ENCODE results near the gene EXPH5.

Gene EXPH5

GRCh38 chr11:108580043-108580442 lies 13.5 kb downstream of the EXPH5 start:
- Histone ChIP-seq H3K9me3 (ENCODE audit: low read length) (no peaks in the 10 kb centered on the region), H3K4me1 (ENCODE audit: insufficient read depth, low read length) (no peaks in the 10 kb centered on the region), H3K27ac (ENCODE audit: low read depth, low read length) (no peak overlapping the region), H3K36me3 (ENCODE audit: insufficient read depth, low read length) (no peaks in the 10 kb centered on the region), H3K4me3 (ENCODE audit: low read depth in 1 of 2, low read length in 2 of 2) (no peak overlapping the region), H3K27me3 (ENCODE audit: control insufficient read depth in 1 of 2, insufficient read depth in 2 of 2, low read length in 2 of 2) (no peaks in the 10 kb centered on the region), H3K9ac (ENCODE audit: low read length) (no peak overlapping the region)

- Histone ChIP-seq H3K9ac (ENCODE audit: low read length) (no peak overlapping the region), H3K9me3 (ENCODE audit: low read length) (no peaks in the 10 kb centered on the region), H3K4me1 (ENCODE audit: insufficient read depth, low read length) (no peaks in the 10 kb centered on the region), H3K27ac (ENCODE audit: low read depth, low read length) (no peak overlapping the region), H3K27me3 (ENCODE audit: control insufficient read depth in 1 of 2, insufficient read depth in 2 of 2, low read length in 2 of 2) (no peaks in the 10 kb centered on the region), H3K36me3 (ENCODE audit: insufficient read depth, low read length) (no peaks in the 10 kb centered on the region), H3K4me3 (ENCODE audit: low read depth in 1 of 2, low read length in 2 of 2) (no peak overlapping the region)
These were observed 17.0 kb downstream of the EXPH5 start for GRCh38 chr11:108576523-108576922.

GRCh38 chr11:108574675-108575074 lies 18.9 kb downstream of the EXPH5 start:
- Histone ChIP-seq H3K27ac (ENCODE audit: low read depth, low read length) (no peak overlapping the region), H3K36me3 (ENCODE audit: insufficient read depth, low read length) (no peaks in the 10 kb centered on the region), H3K4me1 (ENCODE audit: insufficient read depth, low read length) (no peaks in the 10 kb centered on the region), H3K9ac (ENCODE audit: low read length) (no peak overlapping the region), H3K9me3 (ENCODE audit: low read length) (no peaks in the 10 kb centered on the region), H3K4me3 (ENCODE audit: low read depth in 1 of 2, low read length in 2 of 2) (no peak overlapping the region), H3K27me3 (ENCODE audit: control insufficient read depth in 1 of 2, insufficient read depth in 2 of 2, low read length in 2 of 2) (no peaks in the 10 kb centered on the region)

DNA sequence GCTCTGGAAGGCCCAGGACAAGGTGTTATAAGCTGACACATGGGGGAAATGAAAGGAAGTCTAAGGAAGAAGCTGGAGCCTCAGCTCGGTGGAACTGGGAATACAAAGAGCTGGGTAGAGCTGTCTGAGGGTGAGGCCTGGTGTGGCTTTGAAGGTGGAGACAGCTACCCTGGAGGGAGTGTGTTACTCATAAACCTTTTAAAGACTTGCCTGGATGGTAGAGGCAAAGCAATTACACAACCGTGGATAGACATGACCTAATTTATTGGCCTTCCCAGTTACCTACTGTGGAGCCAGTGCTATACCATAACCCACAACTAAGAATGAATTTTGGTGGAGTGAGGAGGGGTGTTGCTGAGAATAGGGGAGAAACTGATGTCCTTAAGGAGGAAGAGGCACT lies 22.6 kb downstream of the EXPH5 start:
- no peak overlapping the region for H3K27ac ChIP-seq (ENCODE audit: low read depth, low read length)
- H3K4me3 ChIP-seq (ENCODE audit: low read depth in 1 of 2, low read length in 2 of 2) = no peak overlapping the region
- no peaks in the 10 kb centered on the region for H3K9me3 ChIP-seq (ENCODE audit: low read length)

DNA sequence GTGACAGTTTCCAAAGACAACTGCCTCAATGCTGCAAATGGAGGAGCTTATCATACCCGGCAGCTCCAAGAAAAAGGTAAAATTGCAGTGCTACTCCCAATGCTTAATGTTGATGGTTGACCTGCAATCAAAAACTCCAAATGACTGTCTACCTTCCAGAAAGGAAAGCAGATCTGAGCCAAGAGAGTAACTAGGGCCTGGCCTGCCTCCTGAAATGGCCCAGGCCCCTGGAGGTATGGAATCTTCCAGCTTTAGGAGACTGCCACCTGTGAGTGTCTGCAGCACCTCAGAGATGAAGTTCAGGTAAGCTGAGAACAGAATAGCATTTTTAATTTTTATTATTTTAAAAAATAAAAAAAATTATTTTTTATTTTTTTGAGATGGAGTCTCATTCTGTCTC lies 23.7 kb downstream of the EXPH5 start:
- Histone ChIP-seq H3K4me3 (ENCODE audit: low read depth in 1 of 2, low read length in 2 of 2) (no peak overlapping the region), H3K4me1 (ENCODE audit: insufficient read depth, low read length) (no peaks in the 10 kb centered on the region), H3K27me3 (ENCODE audit: control insufficient read depth in 1 of 2, insufficient read depth in 2 of 2, low read length in 2 of 2) (no peaks in the 10 kb centered on the region), H3K36me3 (ENCODE audit: insufficient read depth, low read length) (no peaks in the 10 kb centered on the region), H3K9me3 (ENCODE audit: low read length) (no peaks in the 10 kb centered on the region), H3K27ac (ENCODE audit: low read depth, low read length) (no peak overlapping the region), H3K9ac (ENCODE audit: low read length) (no peak overlapping the region)

More for the DNA sequence above, 22.6 kb downstream of the EXPH5 start:
- no peaks in the 10 kb centered on the region for H3K36me3 ChIP-seq (ENCODE audit: insufficient read depth, low read length)
- no peaks in the 10 kb centered on the region for H3K4me1 ChIP-seq (ENCODE audit: insufficient read depth, low read length)
- no peak overlapping the region for H3K9ac ChIP-seq (ENCODE audit: low read length)
- H3K27me3 ChIP-seq (ENCODE audit: control insufficient read depth in 1 of 2, insufficient read depth in 2 of 2, low read length in 2 of 2) = no peaks in the 10 kb centered on the region

DNA sequence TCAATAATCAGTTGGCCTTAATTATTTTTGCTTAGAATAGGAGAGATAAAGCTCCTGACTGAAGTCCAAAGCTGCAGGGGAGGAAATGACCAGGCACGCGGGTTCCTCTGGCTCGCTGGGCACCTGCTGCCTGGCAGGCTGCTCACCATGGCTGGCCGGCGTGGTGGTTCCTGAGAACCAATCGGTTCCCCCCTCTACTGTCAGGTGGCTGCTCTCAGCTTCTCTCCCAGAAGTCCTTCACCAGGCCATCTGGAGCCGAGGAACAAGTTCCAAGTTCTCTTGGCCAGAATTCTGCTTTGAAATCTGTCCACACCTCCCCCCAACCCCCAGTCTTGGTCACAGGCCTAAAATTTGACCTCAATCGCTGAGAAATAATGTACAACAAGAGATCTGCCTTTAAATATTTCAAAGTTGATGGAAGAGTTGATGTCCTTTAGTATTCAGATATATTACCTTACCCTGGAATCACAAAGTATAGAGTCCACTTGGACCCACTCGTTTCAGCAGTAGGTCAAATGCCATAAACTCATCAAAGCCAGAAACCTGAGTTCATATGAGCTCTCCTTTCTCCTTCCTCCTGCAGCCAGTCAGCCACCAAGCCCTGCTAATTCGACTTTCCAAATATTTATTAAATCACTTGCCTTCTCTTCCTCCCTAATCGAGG lies 25.2 kb downstream of the EXPH5 start:
- H3K27ac ChIP-seq (ENCODE audit: low read depth, low read length) = no peak overlapping the region
- H3K4me3 ChIP-seq (ENCODE audit: low read depth in 1 of 2, low read length in 2 of 2) = no peak overlapping the region
- no peaks in the 10 kb centered on the region for H3K4me1 ChIP-seq (ENCODE audit: insufficient read depth, low read length)
- no peaks in the 10 kb centered on the region for H3K36me3 ChIP-seq (ENCODE audit: insufficient read depth, low read length)
- H3K9ac ChIP-seq (ENCODE audit: low read length) = no peak overlapping the region
- no peaks in the 10 kb centered on the region for H3K27me3 ChIP-seq (ENCODE audit: control insufficient read depth in 1 of 2, insufficient read depth in 2 of 2, low read length in 2 of 2)
- H3K9me3 ChIP-seq (ENCODE audit: low read length) = no peaks in the 10 kb centered on the region

- H3K9ac ChIP-seq (ENCODE audit: low read length) = no peak overlapping the region
- H3K36me3 ChIP-seq (ENCODE audit: insufficient read depth, low read length) = no peaks in the 10 kb centered on the region
- H3K27me3 ChIP-seq (ENCODE audit: control insufficient read depth in 1 of 2, insufficient read depth in 2 of 2, low read length in 2 of 2) = no peaks in the 10 kb centered on the region
- no peaks in the 10 kb centered on the region for H3K4me1 ChIP-seq (ENCODE audit: insufficient read depth, low read length)
- H3K9me3 ChIP-seq (ENCODE audit: low read length) = no peaks in the 10 kb centered on the region
- H3K27ac ChIP-seq (ENCODE audit: low read depth, low read length) = no peak overlapping the region
- no peak overlapping the region for H3K4me3 ChIP-seq (ENCODE audit: low read depth in 1 of 2, low read length in 2 of 2)
These were observed 27.9 kb downstream of the EXPH5 start for GRCh38 chr11:108565653-108566052.

GRCh38 chr11:108562746-108563581 lies 30.6 kb downstream of the EXPH5 start:
- H3K4me3 ChIP-seq (ENCODE audit: low read depth in 1 of 2, low read length in 2 of 2) = no peak overlapping the region
- H3K9ac ChIP-seq (ENCODE audit: low read length) = no peak overlapping the region
- H3K27ac ChIP-seq (ENCODE audit: low read depth, low read length) = no peak overlapping the region
- H3K4me1 ChIP-seq (ENCODE audit: insufficient read depth, low read length) = no peaks in the 10 kb centered on the region
- no peaks in the 10 kb centered on the region for H3K36me3 ChIP-seq (ENCODE audit: insufficient read depth, low read length)
- no peaks in the 10 kb centered on the region for H3K27me3 ChIP-seq (ENCODE audit: control insufficient read depth in 1 of 2, insufficient read depth in 2 of 2, low read length in 2 of 2)
- no peaks in the 10 kb centered on the region for H3K9me3 ChIP-seq (ENCODE audit: low read length)

DNA sequence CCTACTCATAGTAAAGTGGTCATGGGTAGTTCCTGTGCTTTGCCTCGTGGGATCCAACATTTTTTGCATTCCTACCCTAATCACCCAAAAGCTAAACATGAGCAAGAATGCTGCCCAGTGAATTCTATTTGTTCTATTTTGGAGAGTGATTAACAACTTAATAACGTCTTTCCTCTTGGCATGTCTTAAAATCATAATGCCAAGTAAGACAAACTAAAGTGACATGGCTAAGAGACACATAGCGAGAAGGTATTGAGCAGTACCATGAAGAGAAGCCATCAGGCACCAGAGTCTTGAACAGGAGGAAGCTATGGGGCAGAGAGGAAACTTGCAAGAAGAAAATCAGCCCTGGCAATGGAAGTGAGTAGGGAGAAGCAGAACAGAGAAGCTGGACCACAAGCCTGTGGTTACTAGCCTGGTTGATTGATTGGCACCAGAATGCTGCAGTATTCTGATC lies 32.0 kb downstream of the EXPH5 start:
- Histone ChIP-seq H3K4me1 (ENCODE audit: insufficient read depth, low read length) (no peaks in the 10 kb centered on the region), H3K4me3 (ENCODE audit: low read depth in 1 of 2, low read length in 2 of 2) (no peak overlapping the region)

GRCh38 chr11:108559904-108560303 lies 33.7 kb downstream of the EXPH5 start:
- no peaks in the 10 kb centered on the region for H3K27me3 ChIP-seq (ENCODE audit: control insufficient read depth in 1 of 2, insufficient read depth in 2 of 2, low read length in 2 of 2)
- no peaks in the 10 kb centered on the region for H3K4me1 ChIP-seq (ENCODE audit: insufficient read depth, low read length)
- H3K4me3 ChIP-seq (ENCODE audit: low read depth in 1 of 2, low read length in 2 of 2) = no peak overlapping the region
- no peak overlapping the region for H3K27ac ChIP-seq (ENCODE audit: low read depth, low read length)
- no peaks in the 10 kb centered on the region for H3K9me3 ChIP-seq (ENCODE audit: low read length)
- no peak overlapping the region for H3K9ac ChIP-seq (ENCODE audit: low read length)
- no peaks in the 10 kb centered on the region for H3K36me3 ChIP-seq (ENCODE audit: insufficient read depth, low read length)

More for the DNA sequence above, 32.0 kb downstream of the EXPH5 start:
- Histone ChIP-seq H3K36me3 (ENCODE audit: insufficient read depth, low read length) (no peaks in the 10 kb centered on the region), H3K9me3 (ENCODE audit: low read length) (no peaks in the 10 kb centered on the region), H3K27ac (ENCODE audit: low read depth, low read length) (no peak overlapping the region), H3K27me3 (ENCODE audit: control insufficient read depth in 1 of 2, insufficient read depth in 2 of 2, low read length in 2 of 2) (no peaks in the 10 kb centered on the region), H3K9ac (ENCODE audit: low read length) (no peak overlapping the region)

DNA sequence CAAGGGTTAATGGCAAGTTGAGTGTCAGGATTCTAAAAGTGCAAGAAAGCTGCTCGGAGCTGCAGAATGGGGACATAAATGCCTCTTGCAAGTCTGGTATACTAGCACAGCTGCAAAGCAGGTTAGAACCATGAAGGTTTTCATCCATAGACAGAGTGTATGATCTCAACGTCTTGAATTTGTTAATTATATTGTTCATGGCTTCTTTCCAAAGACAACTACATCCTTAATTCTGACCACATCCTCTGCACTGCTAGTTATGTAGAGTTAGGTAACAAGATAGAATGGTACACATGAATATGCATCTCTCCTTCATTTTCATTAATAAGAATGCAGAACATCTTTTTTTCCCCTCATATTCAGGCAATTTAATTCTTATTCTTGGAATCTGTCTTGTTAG lies 34.2 kb downstream of the EXPH5 start:
- no peaks in the 10 kb centered on the region for H3K4me1 ChIP-seq (ENCODE audit: insufficient read depth, low read length)

More for the DNA sequence above, 34.2 kb downstream of the EXPH5 start:
- no peaks in the 10 kb centered on the region for H3K27me3 ChIP-seq (ENCODE audit: control insufficient read depth in 1 of 2, insufficient read depth in 2 of 2, low read length in 2 of 2)
- H3K9ac ChIP-seq (ENCODE audit: low read length) = no peak overlapping the region
- no peak overlapping the region for H3K4me3 ChIP-seq (ENCODE audit: low read depth in 1 of 2, low read length in 2 of 2)
- no peaks in the 10 kb centered on the region for H3K9me3 ChIP-seq (ENCODE audit: low read length)
- H3K27ac ChIP-seq (ENCODE audit: low read depth, low read length) = no peak overlapping the region
- H3K36me3 ChIP-seq (ENCODE audit: insufficient read depth, low read length) = no peaks in the 10 kb centered on the region

All from muscle layer of colon (tissue), 2 donors.